KMS-11 (cell line): ENCODE results near the gene CRYBG1.

Experiments
- H2AFZ ChIP-seq: fragments of 200-600 bp; sonication (generic); 2 replicates; pipeline ENCODE4 v1.6.1; 2016; ENCODE audit warnings: antibody characterized with exemption, mixed run types, low read depth
- H3K27ac ChIP-seq: fragments of 200-600 bp; sonication (generic); 2 replicates; pipeline ENCODE4 v1.6.1; 2016; ENCODE audit warnings: mild to moderate bottlenecking, mixed run types
- H3K27me3 ChIP-seq: fragments of 200-600 bp; sonication (generic); 2 replicates; pipeline ENCODE4 v1.6.1; 2017; ENCODE audit warnings: mild to moderate bottlenecking, low read depth, mixed run types, moderate library complexity; ENCODE audit not compliant: insufficient read depth
- H3K36me3 ChIP-seq: fragments of 200-600 bp; sonication (generic); 2 replicates; pipeline ENCODE4 v1.6.1; 2017; ENCODE audit warnings: mild to moderate bottlenecking, mixed run types; ENCODE audit not compliant: insufficient read depth
- H3K4me1 ChIP-seq: fragments of 200-600 bp; sonication (generic); 2 replicates; pipeline ENCODE4 v1.6.1; 2016; ENCODE audit warnings: mild to moderate bottlenecking, low read depth, mixed run types; ENCODE audit not compliant: poor library complexity, severe bottlenecking
- H3K4me2 ChIP-seq: fragments of 200-600 bp; sonication (generic); 2 replicates; pipeline ENCODE4 v1.7.0; 2016; ENCODE audit warnings: mild to moderate bottlenecking, mixed run types
- H3K4me3 ChIP-seq: fragments of 200-600 bp; sonication (generic); IDR thresholded peaks from 2 replicates; pipeline ENCODE4 v1.6.1; 2017; ENCODE audit warnings: low read depth, low read length, mixed read lengths; ENCODE audit not compliant: insufficient read depth
- H3K79me2 ChIP-seq: fragments of 200-600 bp; sonication (generic); 2 replicates; pipeline ENCODE4 v1.6.1; 2016; ENCODE audit warnings: low read depth, mixed run types; ENCODE audit not compliant: insufficient read depth
- H3K9ac ChIP-seq: fragments of 200-600 bp; sonication (generic); 2 replicates; pipeline ENCODE4 v1.6.1; 2016; ENCODE audit warnings: mild to moderate bottlenecking, mixed run types
- H4K20me1 ChIP-seq: fragments of 200-600 bp; sonication (generic); 2 replicates; pipeline ENCODE4 v1.6.1; 2016; ENCODE audit warnings: mild to moderate bottlenecking, mixed run types; ENCODE audit not compliant: insufficient read depth
- TF ChIP-seq, protein P1 (sequence below): fragments of 200-600 bp; sonication (generic); conservative IDR thresholded peaks from 2 replicates; pipeline ENCODE4 v1.6.1; 2017; ENCODE audit warnings: low read depth, mild to moderate bottlenecking, antibody characterized with exemption, low read length, moderate library complexity, mixed read lengths

The CRYBG1 gene

DNA sequence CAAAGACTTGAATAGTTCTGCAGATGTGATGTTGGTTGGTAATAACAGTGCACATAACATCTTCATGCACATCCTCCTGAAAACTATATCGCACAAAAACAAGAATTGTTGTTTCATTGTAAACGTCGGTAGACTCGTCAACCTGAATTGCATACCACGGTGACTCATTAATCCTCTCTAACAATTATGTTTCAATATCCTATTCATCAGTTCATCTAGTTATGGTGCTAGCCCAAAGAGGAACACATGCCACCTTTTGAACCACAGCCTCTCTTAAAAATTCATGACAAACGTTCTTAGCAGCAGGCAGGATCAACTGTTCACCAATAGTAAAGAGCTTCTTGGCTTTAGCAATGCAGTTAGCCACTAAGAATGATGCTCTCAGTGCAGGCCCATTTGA is 25.0 kb downstream of the CRYBG1 start:
- Histone ChIP-seq H3K27me3 (no peaks in the 10 kb centered on the region), H3K4me3 (no peak overlapping the region), H3K4me1 (no peaks in the 10 kb centered on the region), H3K4me2 (no peak overlapping the region), H2AFZ (no peak overlapping the region), H3K36me3 (no peaks in the 10 kb centered on the region), H4K20me1 (no peaks in the 10 kb centered on the region), H3K79me2 (no peaks in the 10 kb centered on the region), H3K9ac (no peak overlapping the region), H3K27ac (no peak overlapping the region)
- TF ChIP-seq, protein P1, sequence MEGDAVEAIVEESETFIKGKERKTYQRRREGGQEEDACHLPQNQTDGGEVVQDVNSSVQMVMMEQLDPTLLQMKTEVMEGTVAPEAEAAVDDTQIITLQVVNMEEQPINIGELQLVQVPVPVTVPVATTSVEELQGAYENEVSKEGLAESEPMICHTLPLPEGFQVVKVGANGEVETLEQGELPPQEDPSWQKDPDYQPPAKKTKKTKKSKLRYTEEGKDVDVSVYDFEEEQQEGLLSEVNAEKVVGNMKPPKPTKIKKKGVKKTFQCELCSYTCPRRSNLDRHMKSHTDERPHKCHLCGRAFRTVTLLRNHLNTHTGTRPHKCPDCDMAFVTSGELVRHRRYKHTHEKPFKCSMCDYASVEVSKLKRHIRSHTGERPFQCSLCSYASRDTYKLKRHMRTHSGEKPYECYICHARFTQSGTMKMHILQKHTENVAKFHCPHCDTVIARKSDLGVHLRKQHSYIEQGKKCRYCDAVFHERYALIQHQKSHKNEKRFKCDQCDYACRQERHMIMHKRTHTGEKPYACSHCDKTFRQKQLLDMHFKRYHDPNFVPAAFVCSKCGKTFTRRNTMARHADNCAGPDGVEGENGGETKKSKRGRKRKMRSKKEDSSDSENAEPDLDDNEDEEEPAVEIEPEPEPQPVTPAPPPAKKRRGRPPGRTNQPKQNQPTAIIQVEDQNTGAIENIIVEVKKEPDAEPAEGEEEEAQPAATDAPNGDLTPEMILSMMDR = no peak

DNA sequence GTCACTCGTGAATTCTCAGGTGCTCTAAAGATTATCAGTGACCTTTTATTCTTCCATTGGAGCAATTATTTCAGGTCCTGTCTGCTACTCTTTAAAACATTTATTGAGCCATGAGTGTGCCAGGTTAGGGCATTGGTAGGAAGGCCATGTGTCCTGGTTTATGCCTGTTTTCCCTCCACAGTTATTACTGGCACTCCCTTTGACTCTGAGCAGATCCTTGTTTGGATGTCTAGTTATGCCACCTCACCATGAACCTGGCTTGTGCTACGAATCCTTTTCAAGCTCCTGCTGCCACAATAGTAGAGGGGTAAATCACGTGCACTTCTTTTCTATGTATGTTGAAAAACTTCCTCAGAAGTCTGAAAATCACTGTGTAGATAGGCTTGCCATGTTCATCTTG is 27.4 kb downstream of the CRYBG1 start:
- H3K27me3 ChIP-seq = no peaks in the 10 kb centered on the region
- no peak overlapping the region for H2AFZ ChIP-seq
- no peaks in the 10 kb centered on the region for H4K20me1 ChIP-seq
- H3K4me2 ChIP-seq = no peak overlapping the region
- H3K79me2 ChIP-seq = no peaks in the 10 kb centered on the region
- no peaks in the 10 kb centered on the region for H3K36me3 ChIP-seq
- no peak overlapping the region for H3K27ac ChIP-seq
- TF ChIP-seq, protein P1 = no peak
- H3K4me3 ChIP-seq = no peak overlapping the region
- no peak overlapping the region for H3K9ac ChIP-seq
- H3K4me1 ChIP-seq = no peaks in the 10 kb centered on the region

DNA sequence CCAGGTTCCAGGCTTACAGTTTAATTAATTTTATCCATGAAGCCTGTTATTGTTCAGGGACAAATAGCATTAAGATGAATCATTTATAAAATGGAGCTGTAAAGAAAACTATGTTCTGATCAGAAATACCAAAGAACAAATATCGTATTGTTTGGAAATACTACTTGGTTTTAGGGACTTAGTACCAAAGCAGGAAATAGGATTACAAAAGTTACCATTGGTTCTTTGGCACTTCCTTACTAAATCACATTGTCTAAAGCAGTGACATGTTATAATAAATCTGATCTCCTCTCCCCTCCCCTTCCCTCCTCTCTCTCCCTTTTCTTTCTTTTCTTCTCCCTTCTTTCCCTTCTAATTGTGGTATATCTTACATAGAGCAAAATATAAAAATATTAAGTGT is 29.6 kb downstream of the CRYBG1 start:
- Histone ChIP-seq H3K79me2 (no peaks in the 10 kb centered on the region), H3K9ac (no peak overlapping the region), H3K27ac (no peak overlapping the region), H3K4me3 (no peak overlapping the region), H3K4me2 (no peak overlapping the region), H4K20me1 (no peaks in the 10 kb centered on the region), H2AFZ (no peak overlapping the region), H3K36me3 (no peaks in the 10 kb centered on the region), H3K27me3 (no peaks in the 10 kb centered on the region), H3K4me1 (no peaks in the 10 kb centered on the region)
- TF ChIP-seq, protein P1 = no peak

DNA sequence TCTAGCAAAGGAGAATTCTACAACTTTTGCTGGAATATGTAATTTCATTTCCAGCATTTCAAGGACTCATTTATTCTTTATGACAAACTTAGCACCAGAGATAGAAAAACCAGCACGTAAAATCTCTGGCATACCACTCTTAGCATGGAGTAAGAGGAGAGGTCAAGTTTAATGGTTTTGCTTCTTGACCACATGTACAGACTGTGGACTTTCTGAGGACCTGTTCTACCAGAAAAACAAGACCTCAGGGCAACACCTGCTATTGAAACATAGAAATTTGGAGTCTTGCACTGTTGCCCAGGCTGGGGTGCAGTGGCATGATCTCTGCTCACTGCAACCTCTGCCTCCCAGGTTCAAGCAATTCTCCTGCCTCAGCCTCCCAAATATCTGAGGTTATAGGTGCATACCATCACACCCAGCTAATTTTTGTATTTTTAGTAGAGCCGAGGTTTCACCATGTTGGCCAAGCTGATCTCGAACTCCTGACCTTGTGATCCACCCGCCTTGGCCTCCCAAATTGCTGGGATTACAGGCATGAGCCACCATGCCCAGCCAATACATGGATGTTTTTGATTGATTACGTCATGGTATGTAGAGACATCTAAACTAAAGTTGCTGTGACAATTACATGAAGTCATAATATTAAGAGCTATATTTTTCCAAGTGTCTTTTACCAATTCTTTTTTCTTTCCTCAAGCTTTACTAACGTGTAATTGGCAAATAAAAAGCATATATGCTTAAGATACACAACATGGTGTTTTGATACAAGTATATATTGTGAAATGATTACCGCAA is 36.1 kb downstream of the CRYBG1 start:
- no peaks in the 10 kb centered on the region for H3K4me1 ChIP-seq
- H3K79me2 ChIP-seq = no peaks in the 10 kb centered on the region
- H3K4me3 ChIP-seq = no peak overlapping the region
- no peaks in the 10 kb centered on the region for H3K27me3 ChIP-seq
- H3K27ac ChIP-seq = no peak overlapping the region
- no peaks in the 10 kb centered on the region for H3K36me3 ChIP-seq
- H3K9ac ChIP-seq = no peak overlapping the region
- TF ChIP-seq, protein P1 = no peak
- no peaks in the 10 kb centered on the region for H4K20me1 ChIP-seq
- H2AFZ ChIP-seq = no peak overlapping the region
- H3K4me2 ChIP-seq = no peak overlapping the region
